Mononuclear cell (primary cell): ENCODE measurements around the gene RWDD3. TPM values are rescaled to one million over a fixed set of nuclear protein-coding genes. Genes with fewer than 3 reads are reported as not detected.

Experiments
- H3K27me3 ChIP-seq: 2 replicates; pipeline ENCODE4 v1.6.0; 2011; ENCODE audit warnings: low read length, control low read depth; ENCODE audit not compliant: insufficient read depth
- H3K4me1 ChIP-seq: 2 replicates; pipeline ENCODE4 v1.5.1; 2011; ENCODE audit warnings: mild to moderate bottlenecking, low read length, control low read depth; ENCODE audit not compliant: insufficient read depth
- H3K4me3 ChIP-seq: 2 replicates; pipeline ENCODE4 v1.5.1; 2011; ENCODE audit warnings: mild to moderate bottlenecking, low read length, moderate library complexity
- H3K9me3 ChIP-seq: 2 replicates; pipeline ENCODE4 v1.5.1; 2011; ENCODE audit warnings: low read depth, mild to moderate bottlenecking, control low read depth, low read length
- total RNA-seq: library from RNA; depleted of rRNA; stranded (reverse); fragments of >200 nt; gene quantifications from one replicate; pipeline ENCODE4 v1.2.3, GENCODE V29; 2012

RWDD3 gene
- 13.7 TPM for total RNA-seq

DNA sequence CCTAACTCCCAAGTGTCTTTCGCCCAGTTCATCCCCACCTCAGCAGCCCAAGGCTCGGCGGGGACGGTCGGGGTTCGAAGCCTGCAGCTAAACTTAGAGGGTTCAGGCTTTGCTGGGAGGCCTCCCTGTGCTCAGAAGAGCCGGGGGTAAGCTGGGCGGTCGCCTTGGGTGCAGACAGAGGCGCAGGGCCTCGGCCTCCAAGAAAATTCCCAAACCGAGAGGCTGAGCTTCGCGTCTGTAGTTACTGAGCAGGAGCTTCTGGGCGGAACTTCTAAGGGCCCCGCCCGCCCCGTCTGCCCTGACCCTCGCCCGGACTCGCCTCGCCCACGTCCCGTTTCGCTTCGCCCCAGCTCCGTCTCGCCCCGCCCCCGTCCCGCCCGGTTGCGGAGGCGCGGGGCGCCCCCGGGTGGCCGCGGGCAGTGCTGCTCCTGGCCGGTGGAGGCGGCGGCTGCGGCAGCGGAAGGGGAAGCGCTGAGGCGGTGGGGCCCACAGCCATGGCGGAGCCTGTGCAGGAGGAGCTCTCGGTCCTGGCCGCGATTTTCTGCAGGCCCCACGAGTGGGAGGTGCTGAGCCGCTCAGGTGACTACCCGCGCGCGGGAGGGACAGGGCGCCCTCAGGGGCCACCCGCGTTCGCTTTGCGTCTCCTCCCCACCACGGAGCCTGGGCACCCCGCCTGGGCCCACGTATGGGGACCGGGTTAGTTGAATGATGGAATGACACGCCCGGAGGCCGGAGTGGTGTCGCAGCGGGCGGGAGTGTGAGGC, at the start of gene RWDD3:
TSS of gene RWDD3 (plus strand) at position 474 of the 764 bp plus-strand sequence. CDS start at position 495, 21 bp downstream.
- Histone ChIP-seq H3K9me3 (no peaks in the 10 kb centered on the region), H3K4me1 (peaks cover 20% of the 10 kb centered on the region), H3K27me3 (peaks cover 32% of the 10 kb centered on the region), H3K4me3 (peak within 1 kb of the TSS; percentile 74)

- Histone ChIP-seq H3K4me3 (no peak overlapping the region), H3K4me1 (no peaks in the 10 kb centered on the region), H3K9me3 (no peaks in the 10 kb centered on the region), H3K27me3 (no peaks in the 10 kb centered on the region)
These were observed 47.9 kb upstream of the RWDD3 start for GRCh38 chr1:95186149-95186548.

DNA sequence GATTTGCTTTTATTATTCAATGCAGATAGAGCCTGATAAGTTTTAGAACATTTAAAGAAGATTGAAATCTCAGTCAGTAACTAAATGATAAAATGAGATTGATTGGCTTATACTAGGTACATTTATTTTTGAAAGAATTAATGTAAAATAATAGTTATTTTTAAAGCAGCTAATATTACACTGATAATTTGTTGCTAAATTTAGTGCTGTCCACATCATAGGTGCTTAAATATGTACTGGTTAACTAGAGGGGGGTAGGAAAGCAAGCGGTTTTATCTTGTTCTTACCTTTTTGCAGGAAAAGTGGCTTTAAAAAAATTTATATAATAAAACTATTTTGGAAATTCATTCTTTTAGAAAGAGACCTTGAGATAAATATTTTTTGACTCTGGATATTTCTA, 40.4 kb upstream of the RWDD3 start:
- H3K4me1 ChIP-seq = no peaks in the 10 kb centered on the region
- no peak overlapping the region for H3K4me3 ChIP-seq
- H3K27me3 ChIP-seq = no peaks in the 10 kb centered on the region
- H3K9me3 ChIP-seq = no peaks in the 10 kb centered on the region

- H3K4me1 ChIP-seq = no peaks in the 10 kb centered on the region
- no peak overlapping the region for H3K4me3 ChIP-seq
- no peaks in the 10 kb centered on the region for H3K27me3 ChIP-seq
- H3K9me3 ChIP-seq = no peaks in the 10 kb centered on the region
These were observed 39.0 kb upstream of the RWDD3 start for GRCh38 chr1:95195046-95195445.

DNA sequence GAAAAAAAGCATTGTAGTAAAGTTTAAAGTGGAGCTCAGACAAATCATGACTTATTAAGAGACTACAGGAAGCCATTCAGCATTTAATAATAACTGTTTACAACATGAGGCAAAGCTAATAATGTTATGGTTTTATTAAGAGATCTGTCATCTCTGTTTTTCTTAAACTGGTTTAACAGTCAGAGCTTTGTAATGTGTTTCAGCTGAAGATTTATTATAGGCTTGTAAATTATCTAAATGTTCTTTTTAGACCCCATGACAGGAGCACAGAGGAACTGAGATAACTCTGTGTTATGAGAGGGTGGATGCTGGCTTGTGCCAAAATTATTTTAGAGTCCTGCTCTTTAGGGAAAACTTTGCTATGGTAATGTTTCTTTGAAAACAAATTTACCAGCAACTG, 38.0 kb upstream of the RWDD3 start:
- Histone ChIP-seq H3K27me3 (no peaks in the 10 kb centered on the region), H3K9me3 (no peaks in the 10 kb centered on the region), H3K4me3 (no peak overlapping the region), H3K4me1 (no peaks in the 10 kb centered on the region)

GRCh38 chr1:95197616-95198252, 36.3 kb upstream of the RWDD3 start:
- no peaks in the 10 kb centered on the region for H3K4me1 ChIP-seq

DNA sequence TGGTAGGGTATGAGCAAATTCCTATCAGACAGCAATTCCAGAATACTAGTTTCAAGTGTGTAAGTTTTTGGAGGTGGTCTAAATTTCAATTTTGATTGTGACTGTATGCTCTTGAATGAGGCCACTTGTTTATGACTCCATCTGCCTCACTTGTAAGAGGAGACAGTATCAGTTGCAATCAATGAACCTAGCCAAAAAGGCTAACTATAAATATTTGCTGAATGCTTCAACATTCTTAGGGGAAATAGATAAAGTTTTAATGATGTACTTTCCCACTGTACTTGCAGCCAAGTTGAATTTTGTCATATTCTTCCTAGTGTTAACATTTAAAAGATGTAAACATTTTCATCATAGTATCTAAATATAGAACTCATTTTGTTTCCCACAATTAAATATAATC, 32.1 kb upstream of the RWDD3 start:
- Histone ChIP-seq H3K4me1 (no peaks in the 10 kb centered on the region), H3K4me3 (no peak overlapping the region), H3K27me3 (no peaks in the 10 kb centered on the region), H3K9me3 (no peaks in the 10 kb centered on the region)

More at GRCh38 chr1:95197616-95198252, 36.3 kb upstream of the RWDD3 start:
- Histone ChIP-seq H3K27me3 (no peaks in the 10 kb centered on the region), H3K4me3 (no peak overlapping the region), H3K9me3 (no peaks in the 10 kb centered on the region)

DNA sequence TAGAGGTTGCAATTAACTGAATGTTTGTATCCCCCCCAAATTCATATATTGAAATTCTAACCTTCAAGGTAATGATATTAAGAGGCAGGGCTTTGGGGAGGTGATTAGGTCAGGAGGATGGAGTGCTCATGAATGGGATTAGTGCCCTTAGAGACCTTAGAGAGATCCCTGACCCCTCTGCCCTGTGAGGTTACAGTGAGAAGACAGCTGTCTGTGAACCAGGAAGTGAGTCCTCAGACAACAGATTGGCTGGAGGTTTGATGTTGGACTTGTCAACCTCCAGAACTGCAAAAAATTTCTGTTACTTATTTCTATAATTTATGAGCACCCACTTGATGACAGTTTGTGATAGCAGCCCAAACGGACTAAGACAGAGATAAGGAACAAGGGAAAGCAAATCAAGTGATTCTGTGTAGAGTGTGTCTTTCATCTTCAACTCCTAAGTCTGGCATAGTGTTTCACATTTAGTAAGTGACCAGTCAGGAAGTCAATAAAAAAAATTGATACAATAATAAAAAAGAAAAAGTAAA, 30.0 kb upstream of the RWDD3 start:
- no peaks in the 10 kb centered on the region for H3K9me3 ChIP-seq
- no peaks in the 10 kb centered on the region for H3K4me1 ChIP-seq
- H3K4me3 ChIP-seq = no peak overlapping the region
- H3K27me3 ChIP-seq = peaks cover 5% of the 10 kb centered on the region

DNA sequence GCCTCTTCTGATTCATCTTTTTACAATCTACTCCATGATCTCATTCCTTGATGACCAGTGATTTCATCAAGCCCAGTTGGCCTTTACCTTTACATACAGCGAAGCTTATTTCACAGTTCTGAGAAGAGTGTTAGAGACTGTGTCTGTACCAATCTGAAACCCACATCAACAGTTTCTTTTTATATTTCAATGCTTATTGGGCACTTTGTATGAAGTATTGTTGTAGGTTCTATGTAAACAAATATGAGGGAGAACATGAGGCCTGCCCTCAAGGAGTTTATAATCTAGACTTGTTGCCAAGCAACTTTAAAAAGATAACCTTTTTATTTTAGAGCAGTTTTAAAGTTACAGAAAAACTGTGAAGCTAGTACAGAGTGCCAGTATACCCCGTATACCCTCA, 27.5 kb upstream of the RWDD3 start:
- H3K4me3 ChIP-seq = no peak overlapping the region

GRCh38 chr1:95207223-95207935, 26.6 kb upstream of the RWDD3 start:
- Histone ChIP-seq H3K27me3 (peaks cover 5% of the 10 kb centered on the region), H3K4me3 (no peak overlapping the region), H3K9me3 (no peaks in the 10 kb centered on the region), H3K4me1 (no peaks in the 10 kb centered on the region)

More for the DNA sequence above, 27.5 kb upstream of the RWDD3 start:
- H3K9me3 ChIP-seq = no peaks in the 10 kb centered on the region
- H3K4me1 ChIP-seq = no peaks in the 10 kb centered on the region
- H3K27me3 ChIP-seq = peaks cover 5% of the 10 kb centered on the region

DNA sequence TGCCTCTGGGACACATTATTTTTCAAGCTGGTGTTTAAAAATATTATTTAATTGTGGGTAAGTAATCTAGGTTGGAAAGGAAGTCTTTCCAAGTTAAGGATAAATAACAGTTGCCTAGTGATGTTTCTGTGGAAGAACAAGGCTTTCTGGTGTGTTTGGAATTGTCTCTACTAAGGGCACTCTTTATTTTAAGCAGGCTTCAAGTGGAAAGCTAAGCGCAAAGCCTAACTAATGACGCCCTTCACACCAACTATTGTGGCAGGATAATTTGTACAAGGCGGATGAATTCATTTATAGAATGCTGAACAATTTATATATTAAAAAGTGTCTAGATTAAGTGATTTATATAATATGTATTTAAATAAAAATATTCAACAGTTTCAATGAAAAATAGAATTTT, 25.1 kb upstream of the RWDD3 start:
- H3K4me3 ChIP-seq = no peak overlapping the region

DNA sequence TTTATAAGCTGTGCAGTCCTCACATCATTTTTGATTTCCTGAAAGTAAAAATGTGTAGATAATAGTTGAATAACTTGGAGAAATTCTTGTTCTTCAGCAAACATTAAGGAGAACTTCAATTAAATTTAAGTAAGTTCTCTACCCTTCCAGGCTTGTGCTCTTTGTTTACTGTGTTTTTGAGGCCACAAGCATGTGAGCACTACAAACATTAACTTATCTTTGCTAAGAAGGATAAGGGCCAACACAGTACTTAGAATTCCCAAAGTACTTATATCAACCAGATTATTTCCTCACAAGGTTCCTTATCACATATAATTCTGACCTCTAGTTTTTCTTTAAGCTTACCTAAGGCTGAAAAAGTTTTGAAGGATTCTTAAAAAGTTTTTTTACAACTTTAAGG, 24.7 kb upstream of the RWDD3 start:
- Histone ChIP-seq H3K9me3 (no peaks in the 10 kb centered on the region), H3K4me3 (no peak overlapping the region), H3K4me1 (no peaks in the 10 kb centered on the region), H3K27me3 (peaks cover 5% of the 10 kb centered on the region)

More for the DNA sequence above, 25.1 kb upstream of the RWDD3 start:
- Histone ChIP-seq H3K4me1 (no peaks in the 10 kb centered on the region), H3K27me3 (peaks cover 5% of the 10 kb centered on the region), H3K9me3 (no peaks in the 10 kb centered on the region)

DNA sequence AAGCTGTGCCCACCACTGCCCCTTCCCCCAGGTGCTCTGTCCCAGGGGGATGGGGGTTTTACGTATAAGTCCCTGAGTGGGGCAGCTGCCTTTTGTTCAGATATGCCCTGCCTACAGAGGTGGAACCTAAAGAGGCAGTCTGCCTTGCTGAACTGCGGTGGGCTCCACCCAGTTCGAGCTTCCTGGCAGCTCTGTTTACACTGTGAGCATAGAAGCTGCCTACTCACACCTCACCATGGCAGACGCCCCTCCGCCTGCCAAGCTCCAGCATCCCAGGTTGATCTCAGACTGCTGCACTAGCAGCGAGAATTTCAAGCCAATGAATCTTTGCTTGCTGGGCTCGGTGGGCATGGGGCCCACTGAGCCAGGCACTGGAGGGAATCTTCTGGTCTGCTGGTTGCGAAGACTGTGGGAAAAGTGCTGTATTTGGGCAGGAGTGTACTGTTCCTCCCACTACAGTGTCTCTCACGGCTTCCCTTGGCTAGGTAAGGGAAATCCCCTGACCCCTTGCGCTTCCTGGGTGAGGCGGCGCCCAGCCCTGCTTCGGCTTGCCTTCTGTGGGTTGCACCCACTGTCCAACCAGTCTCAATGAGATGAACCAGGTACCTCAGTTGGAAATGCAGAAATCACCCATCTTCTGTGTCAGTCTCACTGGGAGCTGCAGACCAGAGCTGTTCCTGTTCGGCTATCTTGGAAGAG, 17.6 kb upstream of the RWDD3 start:
- Histone ChIP-seq H3K4me3 (no peak overlapping the region), H3K27me3 (peaks cover 6% of the 10 kb centered on the region), H3K4me1 (no peaks in the 10 kb centered on the region), H3K9me3 (no peaks in the 10 kb centered on the region)

DNA sequence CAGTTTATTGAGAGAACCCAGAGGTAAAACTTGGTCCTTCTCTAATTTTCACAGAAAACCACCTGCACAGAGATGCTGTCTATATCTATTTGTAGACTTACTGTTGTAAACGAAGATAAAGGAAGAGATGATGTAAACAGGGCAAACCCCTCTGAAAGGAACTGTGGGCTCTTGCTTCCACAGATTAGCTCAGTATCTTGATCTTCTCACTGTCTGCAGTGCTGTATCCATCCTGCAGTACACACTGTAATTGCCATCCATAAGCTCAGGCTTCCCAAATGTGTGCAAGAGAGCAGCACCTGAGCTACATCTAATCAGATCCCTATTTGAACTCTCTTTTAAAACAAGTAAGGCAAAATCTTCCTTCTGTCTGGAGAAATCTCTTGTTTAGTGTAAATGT, 16.6 kb upstream of the RWDD3 start:
- no peaks in the 10 kb centered on the region for H3K4me1 ChIP-seq
- H3K27me3 ChIP-seq = peaks cover 6% of the 10 kb centered on the region
- H3K4me3 ChIP-seq = no peak overlapping the region
- H3K9me3 ChIP-seq = no peaks in the 10 kb centered on the region

GRCh38 chr1:95219407-95219806, 14.6 kb upstream of the RWDD3 start:
- Histone ChIP-seq H3K27me3 (peaks cover 9% of the 10 kb centered on the region), H3K4me1 (no peaks in the 10 kb centered on the region), H3K9me3 (no peaks in the 10 kb centered on the region), H3K4me3 (no peak overlapping the region)
